Iris pigment epithelial cell (primary cell): ENCODE results near the gene LRMDA.
"Not testable (repeated sequence)": the region's sequence is repeated elsewhere in the genome, so short reads cannot be mapped to it uniquely, and the experiment has no call there.

Experiments
- DNase-seq: peaks from one replicate; pipeline ENCODE4 v3.0.0-alpha.2; 2011; ENCODE audit warnings: low read depth

LRMDA gene

GRCh38 chr10:75508239-75508813 is 76.9 kb downstream of the LRMDA start:
- DNase-seq: peak; percentile 51

- no peak for DNase-seq
These were observed 77.4 kb downstream of the LRMDA start for GRCh38 chr10:75508814-75509306.

- no peak for DNase-seq
These were observed 78.3 kb downstream of the LRMDA start for GRCh38 chr10:75509706-75510105.

GRCh38 chr10:75511011-75511410 is 79.6 kb downstream of the LRMDA start:
- no peak for DNase-seq

GRCh38 chr10:75512203-75512933 is 80.9 kb downstream of the LRMDA start:
- DNase-seq: no peak

GRCh38 chr10:75513292-75513885 is 82.0 kb downstream of the LRMDA start:
- DNase-seq: no peak

GRCh38 chr10:75514830-75515229 is 83.4 kb downstream of the LRMDA start:
- no peak for DNase-seq

GRCh38 chr10:75516154-75516553 is 84.7 kb downstream of the LRMDA start:
- DNase-seq: not testable (repeated sequence)

- DNase-seq: not testable (repeated sequence)
These were observed 87.8 kb downstream of the LRMDA start for GRCh38 chr10:75519213-75519612.

GRCh38 chr10:75521194-75521829 is 89.9 kb downstream of the LRMDA start:
- DNase-seq: not testable (repeated sequence)

- DNase-seq: no peak
These were observed 93.6 kb downstream of the LRMDA start for GRCh38 chr10:75525067-75525466.

GRCh38 chr10:75525646-75526045 is 94.2 kb downstream of the LRMDA start:
- DNase-seq: peak; percentile 42

- no peak for DNase-seq
These were observed 96.1 kb downstream of the LRMDA start for GRCh38 chr10:75527542-75527941.

GRCh38 chr10:75528392-75528791 is 97.0 kb downstream of the LRMDA start:
- no peak for DNase-seq

- DNase-seq: peak; percentile 27
These were observed 98.9 kb downstream of the LRMDA start for GRCh38 chr10:75530299-75530698.

- DNase-seq: no peak
These were observed 100.2 kb downstream of the LRMDA start for GRCh38 chr10:75531571-75532031.

GRCh38 chr10:75532253-75532924 is 101.0 kb downstream of the LRMDA start:
- DNase-seq: peak; percentile 41

GRCh38 chr10:75538144-75538543 is 106.7 kb downstream of the LRMDA start:
- no peak for DNase-seq

- no peak for DNase-seq
These were observed 107.3 kb downstream of the LRMDA start for GRCh38 chr10:75538765-75539164.

GRCh38 chr10:75540357-75540966 is 109.0 kb downstream of the LRMDA start:
- DNase-seq: no peak

- no peak for DNase-seq
These were observed 109.6 kb downstream of the LRMDA start for GRCh38 chr10:75540981-75541380.

GRCh38 chr10:75541411-75541810 is 110.0 kb downstream of the LRMDA start:
- DNase-seq: no peak
